GM18868 (cell line): ENCODE results near the gene SRGAP2C.
"Not testable (repeated sequence)": the region's sequence is repeated elsewhere in the genome, so short reads cannot be mapped to it uniquely, and the experiment has no call there.

Experiments
- ATAC-seq: cut with Tn5 transposase; IDR thresholded peaks from one replicate; pipeline ENCODE4 v1.9.1; 2021; ENCODE audit warnings: mild to moderate bottlenecking, moderate library complexity; ENCODE audit not compliant: unreplicated experiment

Gene SRGAP2C

GRCh38 chr1:121185140-121185708 lies 449 bp downstream of the SRGAP2C start:
- not testable (repeated sequence) for ATAC-seq

GRCh38 chr1:121186191-121186590 lies 1.4 kb downstream of the SRGAP2C start:
- ATAC-seq, result not testable (repeated sequence)

GRCh38 chr1:121187914-121188313 lies 3.1 kb downstream of the SRGAP2C start:
- not testable (repeated sequence) for ATAC-seq

- not testable (repeated sequence) for ATAC-seq
These were observed 7.7 kb downstream of the SRGAP2C start for GRCh38 chr1:121192512-121192911.

GRCh38 chr1:121197095-121197882 lies 12.5 kb downstream of the SRGAP2C start:
- ATAC-seq, result not testable (repeated sequence)

GRCh38 chr1:121199763-121200162 lies 15.0 kb downstream of the SRGAP2C start:
- not testable (repeated sequence) for ATAC-seq

GRCh38 chr1:121200232-121200631 lies 15.5 kb downstream of the SRGAP2C start:
- not testable (repeated sequence) for ATAC-seq

- ATAC-seq, result not testable (repeated sequence)
These were observed 16.5 kb downstream of the SRGAP2C start for GRCh38 chr1:121200985-121201981.

- ATAC-seq, result not testable (repeated sequence)
These were observed 18.2 kb downstream of the SRGAP2C start for GRCh38 chr1:121202986-121203385.

GRCh38 chr1:121205786-121206711 lies 21.3 kb downstream of the SRGAP2C start:
- not testable (repeated sequence) for ATAC-seq

GRCh38 chr1:121207328-121207727 lies 22.6 kb downstream of the SRGAP2C start:
- ATAC-seq, result not testable (repeated sequence)

- not testable (repeated sequence) for ATAC-seq
These were observed 23.6 kb downstream of the SRGAP2C start for GRCh38 chr1:121208375-121208774.

- ATAC-seq, result not testable (repeated sequence)
These were observed 26.0 kb downstream of the SRGAP2C start for GRCh38 chr1:121210778-121211177.

GRCh38 chr1:121213491-121213890 lies 28.7 kb downstream of the SRGAP2C start:
- ATAC-seq, result not testable (repeated sequence)

- peak; percentile 70 for ATAC-seq
These were observed 29.9 kb downstream of the SRGAP2C start for GRCh38 chr1:121214544-121215156.

GRCh38 chr1:121215699-121216417 lies 31.1 kb downstream of the SRGAP2C start:
- ATAC-seq, result not testable (repeated sequence)

GRCh38 chr1:121216676-121217075 lies 31.9 kb downstream of the SRGAP2C start:
- not testable (repeated sequence) for ATAC-seq

- ATAC-seq, result peak; percentile 51
These were observed 37.0 kb downstream of the SRGAP2C start for GRCh38 chr1:121221770-121222169.

GRCh38 chr1:121224714-121225113 lies 39.9 kb downstream of the SRGAP2C start:
- peak; percentile 99 for ATAC-seq
